Gastrocnemius medialis (tissue), 4 donors: ENCODE measurements around the gene SLC16A1.

ENCODE experiments used
- POLR2A ChIP-seq, 2 donors: fragments of 450-650 bp; IDR thresholded peaks; one replicate each; pipeline ENCODE4 v1.6.1; 2017; ENCODE audit warnings: antibody characterized with exemption in 2 of 2, mild to moderate bottlenecking in 2 of 2, moderate library complexity in 2 of 2
- TF ChIP-seq, protein P1 (sequence below), 5 experiments: fragments of 450-650 bp in 3 of 5; fragments of 200-600 bp in 2 of 5; sonication (generic) in 2 of 5; IDR thresholded peaks in 4 of 5; conservative IDR thresholded peaks in 1 of 5; 1 replicate in 4 of 5; 2 replicates in 1 of 5; pipeline ENCODE4 v1.5.1; 2016 to 2019; ENCODE audit warnings: antibody characterized with exemption in 5 of 5, mild to moderate bottlenecking in 3 of 5, moderate library complexity in 3 of 5

DNA sequence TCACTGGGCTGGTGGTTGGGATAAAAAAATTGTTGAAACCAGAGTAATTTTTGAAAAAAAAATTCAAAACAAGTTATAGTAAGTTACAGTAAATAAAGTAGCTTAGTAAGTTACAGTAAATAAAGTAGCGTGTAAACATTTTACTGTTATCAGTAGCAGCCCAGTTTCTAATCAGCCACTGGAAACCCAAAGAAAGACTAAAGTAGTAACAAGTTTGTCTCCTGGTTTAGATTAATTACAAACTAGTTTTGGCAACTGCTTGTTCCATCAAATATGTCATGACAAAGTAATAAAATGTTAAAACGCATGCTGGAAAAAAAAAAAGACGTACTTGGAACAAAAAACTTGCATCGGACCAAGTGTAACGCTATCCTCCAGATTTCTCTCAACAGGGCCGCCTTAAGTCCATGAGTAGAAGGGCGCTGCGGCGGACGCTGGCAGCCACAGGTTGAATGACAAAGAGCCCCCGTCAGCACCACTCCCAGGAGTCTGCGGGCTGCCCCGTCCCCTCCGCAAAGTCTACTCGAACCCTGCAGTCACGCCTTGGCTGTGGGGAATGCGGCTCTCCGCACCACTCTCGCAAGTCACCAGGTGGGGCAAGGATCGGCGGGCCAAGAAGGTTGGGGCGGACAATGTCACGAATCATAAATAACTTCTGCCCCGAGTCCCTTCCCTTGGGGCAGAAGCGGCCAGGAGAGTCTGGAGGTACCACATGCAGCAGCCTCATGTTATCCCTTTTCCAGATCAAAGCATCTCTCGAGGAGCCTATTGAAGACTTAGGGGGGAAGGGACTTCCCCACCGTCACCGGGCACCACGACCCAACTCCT lies 837 bp downstream of the SLC16A1 start:
- TF ChIP-seq, protein P1, sequence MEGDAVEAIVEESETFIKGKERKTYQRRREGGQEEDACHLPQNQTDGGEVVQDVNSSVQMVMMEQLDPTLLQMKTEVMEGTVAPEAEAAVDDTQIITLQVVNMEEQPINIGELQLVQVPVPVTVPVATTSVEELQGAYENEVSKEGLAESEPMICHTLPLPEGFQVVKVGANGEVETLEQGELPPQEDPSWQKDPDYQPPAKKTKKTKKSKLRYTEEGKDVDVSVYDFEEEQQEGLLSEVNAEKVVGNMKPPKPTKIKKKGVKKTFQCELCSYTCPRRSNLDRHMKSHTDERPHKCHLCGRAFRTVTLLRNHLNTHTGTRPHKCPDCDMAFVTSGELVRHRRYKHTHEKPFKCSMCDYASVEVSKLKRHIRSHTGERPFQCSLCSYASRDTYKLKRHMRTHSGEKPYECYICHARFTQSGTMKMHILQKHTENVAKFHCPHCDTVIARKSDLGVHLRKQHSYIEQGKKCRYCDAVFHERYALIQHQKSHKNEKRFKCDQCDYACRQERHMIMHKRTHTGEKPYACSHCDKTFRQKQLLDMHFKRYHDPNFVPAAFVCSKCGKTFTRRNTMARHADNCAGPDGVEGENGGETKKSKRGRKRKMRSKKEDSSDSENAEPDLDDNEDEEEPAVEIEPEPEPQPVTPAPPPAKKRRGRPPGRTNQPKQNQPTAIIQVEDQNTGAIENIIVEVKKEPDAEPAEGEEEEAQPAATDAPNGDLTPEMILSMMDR (IDR thresholded peaks at IDR 0.05 in 4 of 5, conservative IDR thresholded peaks at IDR 0.05 in 1 of 5) = no peak
- no peak for TF ChIP-seq POLR2A (IDR thresholded peaks at IDR 0.05)
